K562 (cell line): Measurements from ENCODE around the gene SPATS2. TPM values are rescaled to one million over a fixed set of nuclear protein-coding genes. Genes with fewer than 3 reads are reported as not detected.

Experiments used
- ATAC-seq: fragments of 200-7000 bp; cut with Tn5 transposase; 3 replicates; pipeline ENCODE4 v1.9.1; 2020; ENCODE audit warnings: moderate library complexity
- BruUV-seq: library from RNA; stranded (reverse); fragments of 400-500 nt; replicated peaks from 2 replicates; lab custom pipeline; 2021; lab: Mats Ljungman, UMichigan
- CTCF ChIA-PET: fragments of 300-600 bp; formaldehyde crosslinking; extraction: SDS; loops from one replicate; lab custom pipeline; 2021; ENCODE audit warnings: low intra/inter-chr PET ratio; lab: Yijun Ruan, JAX
- POLR2A ChIA-PET: fragments of 300-600, 350-650 bp; sonication (Branson Sonifier 250); formaldehyde crosslinking; extraction: SDS; loops from one replicate; lab custom pipeline; 2021; ENCODE audit warnings: antibody characterized with exemption, inconsistent platforms; lab: Yijun Ruan, JAX
- DNase-seq, 4 experiments: peaks; one replicate each; pipeline versions ENCODE4 v3.0.0 to v3.0.0-alpha.2; 2011 to 2018; ENCODE audit warnings: low spot score in 3 of 4, mixed read lengths in 3 of 4; ENCODE audit errors: extremely low read depth in 1 of 4
- FAIRE-seq: peaks from 2 replicates; lab custom pipeline; 2011; peaks lifted over from hg19 to GRCh38; lab: Jason Lieb, UNC
- H2AFZ ChIP-seq: 2 replicates; pipeline ENCODE4 v1.6.0; 2011; ENCODE audit warnings: low read depth, low read length, control low read depth, inconsistent platforms
- H3K27ac ChIP-seq: fragments of 200-600 bp; 3 replicates; pipeline ENCODE4 v1.8.0; 2011; ENCODE audit warnings: low read depth, mild to moderate bottlenecking, control low read depth, inconsistent platforms, low read length, moderate library complexity, mixed read lengths; ENCODE audit errors: extremely low read depth
- H3K27me3 ChIP-seq, 2 experiments: fragments of 300-600 bp in 1 of 2; 2 replicates in 1 of 2; 3 replicates in 1 of 2; pipeline versions ENCODE4 v1.6.0 to v1.8.0; 2011; ENCODE audit warnings: inconsistent platforms in 2 of 2, low read length in 2 of 2, mild to moderate bottlenecking in 1 of 2, mixed read lengths in 1 of 2, moderate library complexity in 1 of 2; ENCODE audit not compliant: control insufficient read depth in 2 of 2, insufficient read depth in 2 of 2
- H3K36me3 ChIP-seq: fragments of 300-600 bp; 3 replicates; pipeline ENCODE4 v1.8.0; 2011; ENCODE audit warnings: mild to moderate bottlenecking, low read length, inconsistent platforms; ENCODE audit not compliant: control insufficient read depth, insufficient read depth
- H3K4me1 ChIP-seq, 2 experiments: fragments of 200-600 bp in 1 of 2; replicated peaks in 1 of 2; 2 replicates in 1 of 2; 3 replicates in 1 of 2; pipeline versions ENCODE4 v1.5.1 to v1.8.0; 2011; ENCODE audit warnings: inconsistent platforms in 2 of 2, low read length in 2 of 2, mild to moderate bottlenecking in 1 of 2, mixed read lengths in 1 of 2, moderate library complexity in 1 of 2; ENCODE audit not compliant: control insufficient read depth in 2 of 2, insufficient read depth in 2 of 2
- H3K4me2 ChIP-seq: 2 replicates; pipeline ENCODE4 v1.6.1; 2011; ENCODE audit warnings: low read length, control low read depth, inconsistent platforms, mixed read lengths; ENCODE audit not compliant: insufficient read depth
- H3K4me3 ChIP-seq: fragments of 200-600 bp; sonication (generic), shearing (Covaris generic); 2 replicates; pipeline ENCODE4 v1.5.1; 2016; ENCODE audit warnings: control low read depth, inconsistent platforms
- H3K79me2 ChIP-seq: fragments of 200-600 bp; 3 replicates; pipeline ENCODE4 v1.8.0; 2011; ENCODE audit warnings: low read length, inconsistent platforms; ENCODE audit not compliant: control insufficient read depth, insufficient read depth
- H3K9ac ChIP-seq, 2 experiments: 2 replicates each; pipeline versions ENCODE4 v1.6.0 to v1.6.1; 2011; ENCODE audit warnings: low read depth in 2 of 2, low read length in 2 of 2, control low read depth in 1 of 2, inconsistent platforms in 1 of 2, mild to moderate bottlenecking in 1 of 2, mixed read lengths in 1 of 2; ENCODE audit not compliant: insufficient read depth in 1 of 2
- H3K9me1 ChIP-seq: one replicate; pipeline ENCODE4 v1.6.0; 2011; ENCODE audit warnings: inconsistent platforms, mild to moderate bottlenecking, low read length, moderate library complexity; ENCODE audit not compliant: control insufficient read depth, insufficient read depth
- H3K9me3 ChIP-seq: replicated peaks from 2 replicates; pipeline ENCODE4 v1.5.1; 2011; ENCODE audit warnings: low read depth, low read length, inconsistent platforms; ENCODE audit not compliant: control insufficient read depth, insufficient read depth
- H4K20me1 ChIP-seq: replicated peaks from 2 replicates; pipeline ENCODE4 v1.6.1; 2011; ENCODE audit warnings: low read length, inconsistent platforms, mixed read lengths; ENCODE audit not compliant: control insufficient read depth, insufficient read depth
- BMI1 ChIP-seq: fragments of 150-350 bp; IDR thresholded peaks from 2 replicates; pipeline ENCODE4 v1.6.1; 2014; ENCODE audit warnings: low read length
- HDAC2 ChIP-seq: fragments of 450-650 bp; IDR thresholded peaks from 2 replicates; pipeline ENCODE4 v1.6.1; 2016; ENCODE audit warnings: mild to moderate bottlenecking
- KDM1A ChIP-seq, 2 experiments: fragments of 450-650 bp; IDR thresholded peaks; 2 replicates each; pipeline ENCODE4 v1.6.1; 2016; ENCODE audit warnings: mild to moderate bottlenecking in 2 of 2
- NFXL1 ChIP-seq: fragments of 450-650 bp; formaldehyde crosslinking; IDR thresholded peaks from 2 replicates; pipeline ENCODE4 v1.4.0; 2021; ENCODE audit warnings: mild to moderate bottlenecking
- NKRF ChIP-seq: fragments of 450-650 bp; IDR thresholded peaks from 2 replicates; pipeline ENCODE4 v1.6.1; 2016; ENCODE audit warnings: borderline replicate concordance
- ZNF609 ChIP-seq: sonication (generic); formaldehyde crosslinking; IDR thresholded peaks from 2 replicates; pipeline ENCODE4 v1.8.1; 2023; ENCODE audit warnings: missing genetic modification reagents, mild to moderate bottlenecking, borderline replicate concordance
- ZNF766 ChIP-seq: fragments of 200-800 bp; sonication (Bioruptor generic); conservative IDR thresholded peaks from 2 replicates; pipeline ENCODE4 v1.6.1; 2016; ENCODE audit warnings: missing genetic modification characterization, missing compliant biosample characterization
- ZNF780A ChIP-seq: fragments of 250-450 bp; sonication (Bioruptor Pico); IDR thresholded peaks from 2 replicates; pipeline ENCODE4 v1.5.0; 2021; ENCODE audit warnings: mild to moderate bottlenecking
- WGBS: fragments of 100-300 bp; shearing (Covaris generic); methylation state at CpG from one replicate; pipeline ENCODE4 v1.1.6; 2016; ENCODE audit warnings: low coverage, mixed read lengths; ENCODE audit not compliant: insufficient coverage; ENCODE audit errors: missing lambda C conversion rate; 5-methylcytosine and 5-hydroxymethylcytosine counted together
- in situ Hi-C: fragments of 300-500 bp; cut with MboI; formaldehyde crosslinking; loops from 4 replicates; pipeline ENCODE4 v1.15.0; 2018; ENCODE audit warnings: inconsistent platforms, mixed read lengths
- intact Hi-C: fragments of 100-400 bp; cut with micrococcal nuclease; formaldehyde crosslinking; loops from 2 replicates; pipeline ENCODE4 v1.14.2; 2022
- polyA plus RNA-seq, 8 experiments: library from polyadenylated mRNA; depleted of rRNA in 4 of 8; stranded (reverse) in 5 of 8; unstranded in 3 of 8; fragments of >200 nt; fragmentation: Nextera tagmentation in 2 of 8; fragmentation: Illumina TruSeq in 1 of 8; extraction: Ambion mirVana in 2 of 8; extraction: Trizol in 1 of 8; gene quantifications; 2 replicates each; pipeline versions ENCODE4 v1.2.1 to v1.2.3, GENCODE V29; 2011 to 2014; ENCODE audit warnings: inconsistent platforms in 1 of 8, missing spikeins in 1 of 8
- total RNA-seq, 7 experiments: library from RNA; depleted of rRNA in 6 of 7; stranded (reverse); fragments of >200 nt in 6 of 7; fragmentation: Illumina TruSeq in 2 of 7; extraction: Trizol in 2 of 7; gene quantifications; 2 replicates each; pipeline versions ENCODE4 v1.2.1 to v1.2.3, GENCODE V29; 2011 to 2021; ENCODE audit warnings: low replicate concordance in 1 of 7
- TF ChIP-seq, protein P1 (sequence below): fragments of 250-450 bp; sonication (Bioruptor Pico); IDR thresholded peaks from 2 replicates; pipeline ENCODE4 v1.8.0; 2021; ENCODE audit warnings: moderate library complexity, mild to moderate bottlenecking, inconsistent platforms
- TF ChIP-seq, protein P2 (sequence below): sonication (generic); formaldehyde crosslinking; IDR thresholded peaks from 2 replicates; pipeline ENCODE4 v1.8.0; 2023; ENCODE audit warnings: mild to moderate bottlenecking, missing genetic modification reagents
- TF ChIP-seq, protein P3 (sequence below): fragments of 250-450 bp; sonication (Bioruptor Pico); IDR thresholded peaks from 2 replicates; pipeline ENCODE4 v1.4.0; 2020; ENCODE audit warnings: mild to moderate bottlenecking

SPATS2 gene
- total and polyA plus RNA-seq, 9 of the 15 experiments (the other 6 are each of a cell fraction or from before 2014, with no cell fraction given) = 5.4 to 48.2 (median 17.5) TPM

- Histone ChIP-seq H3K9ac (no peak overlapping the region), H3K36me3 (no peaks in the 10 kb centered on the region), H3K9me3 (no peaks in the 10 kb centered on the region), H2AFZ (no peak overlapping the region), H3K4me3 (no peak overlapping the region), H3K4me1 (no peaks in the 10 kb centered on the region), H4K20me1 (no peaks in the 10 kb centered on the region), H3K27ac (no peak overlapping the region), H3K9me1 (no peaks in the 10 kb centered on the region), H3K27me3 (no peaks in the 10 kb centered on the region), H3K4me2 (no peak overlapping the region), H3K79me2 (no peaks in the 10 kb centered on the region)
- in situ Hi-C loops (no loop called here), intact Hi-C loops (no loop called here)
- DNase-seq (no peak), FAIRE-seq (no peak), ATAC-seq (no peak)
- ChIA-PET CTCF (interaction anchor here (8.1 kb wide), 1 partner anchor 154 kb away, joined by 185 read pairs; no protein-coding TSS in a partner anchor), POLR2A (interaction anchor here (0.9 to 1.2 kb wide), 3 partner anchors 145 to 247 kb away, joined by 3 to 5 read pairs (median 4); partner anchors contain the start of genes SPATS2 and TUBA1C)
- no TSS peak for BruUV-seq
- 44% methylated on average over 1 of the region's 1 CpG for WGBS
- TF ChIP-seq ZNF780A (CRISPR knock-in tag) (no peak), NKRF (no peak), KDM1A (IDR thresholded peaks at IDR 0.05) (no peak), ZNF766 (CRISPR knock-in tag) (no peak), HDAC2 (no peak), NFXL1 (no peak), ZNF609 (CRISPR knock-in tag) (no peak), BMI1 (no peak)
- TF ChIP-seq, protein P1, sequence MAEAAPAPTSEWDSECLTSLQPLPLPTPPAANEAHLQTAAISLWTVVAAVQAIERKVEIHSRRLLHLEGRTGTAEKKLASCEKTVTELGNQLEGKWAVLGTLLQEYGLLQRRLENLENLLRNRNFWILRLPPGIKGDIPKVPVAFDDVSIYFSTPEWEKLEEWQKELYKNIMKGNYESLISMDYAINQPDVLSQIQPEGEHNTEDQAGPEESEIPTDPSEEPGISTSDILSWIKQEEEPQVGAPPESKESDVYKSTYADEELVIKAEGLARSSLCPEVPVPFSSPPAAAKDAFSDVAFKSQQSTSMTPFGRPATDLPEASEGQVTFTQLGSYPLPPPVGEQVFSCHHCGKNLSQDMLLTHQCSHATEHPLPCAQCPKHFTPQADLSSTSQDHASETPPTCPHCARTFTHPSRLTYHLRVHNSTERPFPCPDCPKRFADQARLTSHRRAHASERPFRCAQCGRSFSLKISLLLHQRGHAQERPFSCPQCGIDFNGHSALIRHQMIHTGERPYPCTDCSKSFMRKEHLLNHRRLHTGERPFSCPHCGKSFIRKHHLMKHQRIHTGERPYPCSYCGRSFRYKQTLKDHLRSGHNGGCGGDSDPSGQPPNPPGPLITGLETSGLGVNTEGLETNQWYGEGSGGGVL = no peak
- TF ChIP-seq, protein P2, sequence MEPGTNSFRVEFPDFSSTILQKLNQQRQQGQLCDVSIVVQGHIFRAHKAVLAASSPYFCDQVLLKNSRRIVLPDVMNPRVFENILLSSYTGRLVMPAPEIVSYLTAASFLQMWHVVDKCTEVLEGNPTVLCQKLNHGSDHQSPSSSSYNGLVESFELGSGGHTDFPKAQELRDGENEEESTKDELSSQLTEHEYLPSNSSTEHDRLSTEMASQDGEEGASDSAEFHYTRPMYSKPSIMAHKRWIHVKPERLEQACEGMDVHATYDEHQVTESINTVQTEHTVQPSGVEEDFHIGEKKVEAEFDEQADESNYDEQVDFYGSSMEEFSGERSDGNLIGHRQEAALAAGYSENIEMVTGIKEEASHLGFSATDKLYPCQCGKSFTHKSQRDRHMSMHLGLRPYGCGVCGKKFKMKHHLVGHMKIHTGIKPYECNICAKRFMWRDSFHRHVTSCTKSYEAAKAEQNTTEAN = no peak
- TF ChIP-seq, protein P3, sequence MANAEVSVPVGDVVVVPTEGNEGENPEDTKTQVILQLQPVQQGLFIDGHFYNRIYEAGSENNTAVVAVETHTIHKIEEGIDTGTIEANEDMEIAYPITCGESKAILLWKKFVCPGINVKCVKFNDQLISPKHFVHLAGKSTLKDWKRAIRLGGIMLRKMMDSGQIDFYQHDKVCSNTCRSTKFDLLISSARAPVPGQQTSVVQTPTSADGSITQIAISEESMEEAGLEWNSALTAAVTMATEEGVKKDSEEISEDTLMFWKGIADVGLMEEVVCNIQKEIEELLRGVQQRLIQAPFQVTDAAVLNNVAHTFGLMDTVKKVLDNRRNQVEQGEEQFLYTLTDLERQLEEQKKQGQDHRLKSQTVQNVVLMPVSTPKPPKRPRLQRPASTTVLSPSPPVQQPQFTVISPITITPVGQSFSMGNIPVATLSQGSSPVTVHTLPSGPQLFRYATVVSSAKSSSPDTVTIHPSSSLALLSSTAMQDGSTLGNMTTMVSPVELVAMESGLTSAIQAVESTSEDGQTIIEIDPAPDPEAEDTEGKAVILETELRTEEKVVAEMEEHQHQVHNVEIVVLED (CRISPR knock-in tag) = no peak
Measured at GRCh38 chr12:49512546-49512945, 145.3 kb downstream of the SPATS2 start.
